Hematopoietic multipotent progenitor cell treated with erythropoietin and hydrocortisone succinate and interleukin-3 and kit ligand, for 6 days (in vitro differentiated cells): ENCODE data around the gene PKMYT1.

Experiments
- DNase-seq: peaks from one replicate; pipeline ENCODE4 v3.0.0-alpha.2; 2015

The PKMYT1 gene

GRCh38 chr16:2980227-2981176 lies at the start of gene PKMYT1:
Gene PKMYT1, minus strand, starts transcription at chr16:2980446. Its CDS starts 789 bp downstream, at chr16:2979657.
- peak; percentile 96 for DNase-seq

- peak; percentile 52 for DNase-seq
Observed at GRCh38 chr16:3029491-3030221, 49.4 kb upstream of the PKMYT1 start.

- DNase-seq: no peak
Observed at GRCh38 chr16:3028716-3029319, 48.6 kb upstream of the PKMYT1 start.

- DNase-seq: peak; percentile 90
Observed at GRCh38 chr16:3027983-3028715, 47.9 kb upstream of the PKMYT1 start.

GRCh38 chr16:3027489-3027795 lies 47.2 kb upstream of the PKMYT1 start:
- no peak for DNase-seq

- no peak for DNase-seq
Observed at GRCh38 chr16:3026609-3027488, 46.6 kb upstream of the PKMYT1 start.

GRCh38 chr16:3026003-3026378 lies 45.7 kb upstream of the PKMYT1 start:
- no peak for DNase-seq

- no peak for DNase-seq
Observed at GRCh38 chr16:3025032-3026002, 45.1 kb upstream of the PKMYT1 start.

GRCh38 chr16:3023669-3024478 lies 43.6 kb upstream of the PKMYT1 start, which contains the start of the genes HCFC1R1 and THOC6:
Gene HCFC1R1, minus strand, starts transcription at chr16:3023942. Its CDS starts 1 bp downstream, at chr16:3023941.
Gene THOC6, plus strand, starts transcription at chr16:3024035. Its CDS starts 292 bp downstream, at chr16:3024327.
- peak; percentile 99 for DNase-seq

GRCh38 chr16:3023415-3023668 lies 43.1 kb upstream of the PKMYT1 start:
- peak; percentile 78 for DNase-seq

- DNase-seq: no peak
Observed at GRCh38 chr16:3022684-3023414, 42.6 kb upstream of the PKMYT1 start.

GRCh38 chr16:3022208-3022683 lies 42.0 kb upstream of the PKMYT1 start:
- peak; percentile 86 for DNase-seq

- DNase-seq: peak; percentile 93
Observed at GRCh38 chr16:3021449-3022207, 41.4 kb upstream of the PKMYT1 start.

- peak; percentile 61 for DNase-seq
Observed at GRCh38 chr16:3020604-3021448, 40.6 kb upstream of the PKMYT1 start.

- peak; percentile 90 for DNase-seq
Observed at GRCh38 chr16:3020247-3020603, 40.0 kb upstream of the PKMYT1 start, which contains the start of gene TNFRSF12A. Gene TNFRSF12A, plus strand, starts transcription at chr16:3020368. Its CDS starts 30 bp downstream, at chr16:3020398.

- DNase-seq: no peak
Observed at GRCh38 chr16:3019594-3020246, 39.5 kb upstream of the PKMYT1 start.
